ENCODE measurements around the gene NMT1.
A peak's percentile ranks its signal among the peaks of the same experiment; 100 is the strongest.

NMT1 gene

GRCh38 chr17:45104907-45105624 lies 43.9 kb downstream of the NMT1 start:
- DNase-seq (ENCODE audit: low spot score), result no peak

DNA sequence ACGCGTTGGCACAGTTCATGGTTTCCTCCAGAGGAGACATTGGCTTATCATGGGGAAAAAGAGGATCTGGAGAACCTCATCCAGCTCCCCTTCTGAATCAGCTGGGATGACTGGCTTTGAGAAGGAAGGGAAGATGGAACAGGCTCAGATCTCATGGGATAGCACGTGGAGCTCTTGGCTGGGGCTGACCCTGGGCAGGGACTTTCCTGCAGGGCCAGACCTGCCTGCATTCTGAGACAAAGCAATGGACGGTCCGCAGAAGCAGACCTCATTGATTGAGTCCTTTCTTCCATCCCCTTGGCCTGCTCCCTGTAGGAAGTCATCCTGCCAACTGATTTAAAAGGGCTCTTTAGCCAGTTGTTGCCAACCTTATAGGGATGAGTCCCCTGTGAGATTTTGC lies 45.0 kb downstream of the NMT1 start:
- DNase-seq (ENCODE audit: low spot score), result no peak

GRCh38 chr17:45106582-45106981 lies 45.5 kb downstream of the NMT1 start:
- DNase-seq (ENCODE audit: low spot score), result no peak

GRCh38 chr17:45107293-45108010 lies 46.3 kb downstream of the NMT1 start:
- DNase-seq (ENCODE audit: low spot score), result no peak

- DNase-seq (ENCODE audit: low spot score), result no peak
Measured at GRCh38 chr17:45108051-45108450, 46.9 kb downstream of the NMT1 start.

DNA sequence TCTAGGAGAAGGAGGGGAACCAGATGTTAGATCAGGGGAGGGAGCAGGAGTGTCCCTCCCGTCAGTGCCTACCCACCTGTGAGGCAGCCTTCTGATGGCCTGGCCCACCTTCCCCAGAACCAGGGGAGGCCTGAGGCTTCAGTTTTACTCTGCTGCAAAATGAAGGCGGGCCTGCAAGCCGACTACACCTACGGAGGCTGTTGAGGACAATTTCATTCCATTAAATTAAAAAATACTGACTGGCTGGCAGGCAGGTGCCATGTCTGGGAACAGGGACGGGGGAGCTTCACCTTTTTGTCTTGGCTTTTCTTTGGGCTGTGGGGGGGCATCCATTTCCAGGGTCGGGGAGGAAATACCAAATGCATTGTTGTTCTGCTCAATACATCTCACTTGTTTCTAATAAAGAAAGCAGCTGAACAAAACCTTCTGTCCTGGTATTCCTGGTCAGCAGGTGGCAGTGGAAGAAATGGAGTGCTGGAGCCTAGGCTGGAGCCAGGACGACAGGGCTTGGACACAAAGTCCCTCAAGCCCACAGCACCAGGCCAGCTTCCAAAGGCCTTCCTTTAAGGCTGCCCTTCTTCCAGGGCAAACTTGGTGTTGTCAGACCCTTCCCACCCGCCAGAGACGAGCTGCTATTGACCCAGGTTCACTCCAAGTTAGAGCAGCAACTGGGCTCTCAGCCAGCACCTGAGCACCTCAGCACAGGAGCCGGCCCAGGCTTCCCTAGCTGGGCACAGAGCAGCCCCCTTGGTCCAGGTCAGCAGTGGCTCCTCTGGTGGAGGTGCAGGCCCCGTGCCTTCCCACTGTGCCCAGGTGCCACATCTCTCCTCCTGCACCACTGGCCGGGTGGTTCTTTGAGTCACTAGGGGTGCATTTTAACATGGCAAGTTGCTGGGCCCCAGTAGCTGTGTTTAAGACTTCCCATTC lies 47.7 kb downstream of the NMT1 start:
- DNase-seq (ENCODE audit: low spot score), result no peak

- peak; percentile 80 for DNase-seq (ENCODE audit: low spot score)
Measured at GRCh38 chr17:45110676-45111611, 49.8 kb downstream of the NMT1 start.

- no peak for DNase-seq (ENCODE audit: low spot score)
Measured at GRCh38 chr17:45111850-45112249, 50.7 kb downstream of the NMT1 start.

DNA sequence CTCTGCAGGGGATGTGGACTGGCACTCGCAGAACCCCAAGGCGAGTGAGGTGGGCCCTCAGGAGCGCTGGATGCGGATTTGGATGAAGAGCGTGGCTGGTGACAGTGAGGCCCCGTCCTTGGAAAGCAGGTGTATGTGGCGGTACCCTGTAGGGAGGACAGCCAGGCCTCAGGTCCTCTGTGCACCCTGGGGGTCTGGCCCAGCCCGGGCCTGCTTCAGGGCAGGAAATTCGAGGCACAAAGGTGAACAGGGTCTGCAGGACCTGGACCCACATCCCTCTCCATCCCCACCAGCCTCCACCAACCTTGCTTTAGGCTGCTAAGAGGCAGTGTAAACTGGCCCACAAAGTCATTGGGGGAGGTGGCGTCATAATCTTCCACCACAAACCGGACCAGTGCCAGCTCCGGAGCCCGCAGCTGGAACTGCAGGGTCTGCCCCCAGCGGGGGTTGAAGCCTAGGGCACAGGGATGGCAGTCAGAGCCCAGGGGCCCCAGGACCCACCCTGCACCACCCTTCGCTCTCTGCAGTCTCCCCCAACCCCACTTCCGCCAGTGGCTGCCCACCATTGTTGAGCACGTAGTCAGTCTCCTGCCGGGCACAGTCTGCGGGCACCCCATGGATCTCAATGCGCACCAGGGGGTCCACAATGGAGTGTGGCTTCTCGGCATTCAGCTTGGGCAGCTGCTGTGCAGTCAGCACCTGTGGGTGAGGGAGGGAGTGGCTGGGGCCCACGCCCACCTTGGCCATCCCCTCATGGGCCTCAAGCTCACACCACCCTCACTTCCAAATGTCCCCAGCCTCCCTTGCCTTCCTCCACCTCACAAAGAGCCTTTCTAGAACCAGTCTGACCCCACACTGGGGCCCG lies 51.7 kb downstream of the NMT1 start:
- DNase-seq (ENCODE audit: low spot score), result no peak

DNA sequence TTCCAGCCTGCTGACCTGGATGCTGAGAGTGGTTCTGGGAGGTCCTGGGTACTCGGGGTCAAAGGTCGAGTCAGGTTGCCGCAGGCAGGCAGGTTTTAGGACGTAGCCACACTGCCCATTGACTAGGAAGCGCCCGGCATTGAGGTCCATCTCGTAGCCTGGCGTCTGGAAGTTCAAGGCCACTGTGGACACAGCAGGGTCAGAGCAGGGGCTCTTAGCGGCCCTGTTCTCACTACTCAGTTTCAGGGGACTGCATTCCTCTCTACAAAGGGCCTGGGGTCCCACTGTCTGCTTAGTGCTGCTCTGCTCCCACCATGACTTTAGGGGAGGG lies 52.3 kb downstream of the NMT1 start:
- no peak for DNase-seq (ENCODE audit: low spot score)

- no peak for DNase-seq (ENCODE audit: low spot score)
Measured at GRCh38 chr17:45114117-45114932, 53.2 kb downstream of the NMT1 start.

DNA sequence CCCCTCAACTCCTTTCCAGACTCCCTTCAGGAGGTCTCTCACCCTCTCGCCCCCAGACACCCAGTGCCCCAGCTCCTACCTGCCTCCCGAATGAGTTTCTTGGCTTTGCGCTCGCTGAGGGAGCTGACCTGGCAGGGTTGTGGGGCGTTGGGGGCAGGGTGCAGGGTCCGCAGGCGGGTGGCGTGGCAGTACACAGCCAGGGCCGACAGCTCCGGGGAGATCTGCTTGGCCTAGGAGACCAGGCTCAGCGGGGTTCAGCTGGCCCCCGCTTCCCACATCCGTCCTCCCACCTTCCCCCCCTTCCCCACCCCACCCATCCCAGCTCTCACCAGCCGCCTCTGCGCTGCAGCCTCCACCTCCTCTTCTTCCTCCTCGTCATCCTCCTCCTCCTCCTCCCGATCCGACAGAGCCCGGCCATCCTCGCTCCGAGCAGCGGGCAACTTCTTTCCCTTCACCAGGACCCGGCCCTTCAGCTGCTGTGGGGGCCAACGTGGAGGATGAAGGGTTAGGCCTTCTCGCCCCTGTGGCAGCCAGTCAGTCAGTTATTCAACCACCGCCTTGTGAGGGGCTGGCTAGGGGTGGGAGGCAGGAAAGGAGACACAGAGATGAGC lies 54.0 kb downstream of the NMT1 start:
- no peak for DNase-seq (ENCODE audit: low spot score)

DNA sequence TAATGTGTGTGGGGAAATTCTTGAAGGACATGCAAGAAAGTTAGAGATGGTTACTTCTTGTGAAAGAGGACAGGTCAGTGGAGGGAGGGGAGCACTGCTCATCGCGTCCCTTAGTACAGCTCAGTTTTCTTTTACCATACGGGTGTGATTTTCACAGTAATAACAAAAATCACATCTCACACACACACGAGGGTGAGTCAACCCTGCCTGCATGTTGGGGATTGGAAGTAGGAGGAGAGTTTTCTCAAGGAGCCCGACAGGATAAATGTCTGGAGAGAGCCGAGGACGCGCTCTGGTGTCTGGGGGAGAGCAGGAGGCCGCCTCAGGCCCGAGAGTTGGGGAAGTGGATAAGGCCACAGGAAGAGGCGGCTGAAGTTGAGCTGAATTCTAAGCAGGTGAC lies 54.8 kb downstream of the NMT1 start:
- no peak for DNase-seq (ENCODE audit: low spot score)

GRCh38 chr17:45116434-45117016 lies 55.4 kb downstream of the NMT1 start:
- DNase-seq (ENCODE audit: low spot score), result no peak

DNA sequence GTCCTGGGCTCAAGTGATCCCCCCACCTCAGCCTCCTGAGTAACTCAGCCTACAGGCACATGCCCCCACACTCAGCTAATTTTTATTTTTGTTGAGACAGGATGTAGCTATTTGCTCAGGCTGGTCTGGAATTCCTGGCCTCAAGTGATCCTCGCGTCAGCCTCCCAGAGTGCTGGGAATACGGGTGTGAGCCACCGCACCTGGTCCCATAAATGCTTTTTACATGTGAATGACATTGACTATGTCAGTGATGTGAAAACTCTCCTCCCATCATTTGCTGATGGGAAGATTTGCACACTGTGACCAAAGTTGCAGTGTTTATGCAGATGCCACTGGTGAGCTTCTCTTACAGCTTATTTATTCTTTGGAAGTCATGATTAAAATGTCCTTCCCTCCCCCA lies 56.2 kb downstream of the NMT1 start:
- DNase-seq (ENCODE audit: low spot score), result no peak

DNA sequence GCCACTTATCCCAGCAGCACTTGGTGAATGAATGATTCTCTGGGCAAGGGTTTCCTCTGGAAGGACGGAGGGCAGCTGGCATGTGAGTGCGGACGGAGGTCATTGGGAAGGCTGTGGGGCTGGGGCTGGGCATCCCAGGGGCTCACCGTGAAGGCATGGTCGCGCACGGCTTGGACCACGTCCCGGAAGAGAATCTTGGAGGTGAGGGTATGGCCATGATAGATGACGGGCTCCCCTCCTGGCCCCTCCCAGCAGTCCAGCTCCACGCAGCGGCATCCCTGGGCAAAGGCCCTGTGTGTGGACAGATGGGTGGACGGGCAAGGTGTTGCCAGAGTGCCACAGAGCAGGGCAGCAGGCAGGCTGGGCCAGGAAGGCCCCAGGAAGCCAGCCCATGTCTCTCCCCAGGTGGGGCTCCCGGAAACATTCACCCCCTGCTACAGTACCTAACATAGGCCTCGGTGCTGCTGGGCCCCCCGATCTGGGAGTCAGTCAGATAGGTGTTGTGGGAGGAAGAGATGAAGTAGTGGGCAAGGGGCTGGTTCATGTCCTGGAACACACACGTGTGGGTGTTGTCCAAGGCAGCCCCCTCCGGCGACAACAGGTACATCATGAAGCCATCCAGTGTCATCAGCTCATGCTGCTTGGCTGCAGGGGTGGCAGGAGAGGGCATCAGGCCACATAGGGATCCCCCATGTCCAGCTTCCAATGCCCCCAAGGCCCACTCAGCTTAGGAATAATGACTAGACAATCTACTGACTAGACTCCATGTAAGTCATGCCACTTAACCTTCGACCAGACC lies 56.9 kb downstream of the NMT1 start:
- DNase-seq (ENCODE audit: low spot score), result no peak

DNA sequence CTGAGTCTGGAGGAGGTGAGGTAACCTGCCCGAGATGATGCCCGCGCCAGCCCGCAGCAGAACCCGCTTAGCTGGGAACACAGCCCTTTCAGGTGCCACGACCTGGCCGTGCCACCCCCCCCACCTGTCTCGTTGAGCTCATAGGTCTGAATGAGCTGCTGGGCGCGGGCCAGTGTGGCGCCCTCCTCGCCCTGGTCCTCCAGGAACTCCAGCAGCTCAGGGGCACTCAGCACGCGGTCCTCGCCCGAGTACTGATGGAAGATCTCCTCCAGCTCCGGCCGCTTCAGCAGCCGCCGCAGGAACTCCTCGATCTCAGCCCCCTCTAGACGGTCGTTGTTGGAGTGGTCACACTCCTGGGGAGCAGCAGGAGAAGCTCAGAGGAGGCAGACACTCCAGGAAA lies 57.6 kb downstream of the NMT1 start:
- no peak for DNase-seq (ENCODE audit: low spot score)

- no peak for DNase-seq (ENCODE audit: low spot score)
Measured at GRCh38 chr17:45119964-45120363, 58.8 kb downstream of the NMT1 start.

Measured in AG20443 (cell line).